ENCODE data around the gene CHIA. TPM values are rescaled to one million over a fixed set of nuclear protein-coding genes. Genes with fewer than 3 reads are reported as not detected.

CHIA gene
- total RNA-seq, 1 donor: not detected

GRCh38 chr1:111281411-111281810 is 9.2 kb upstream of the CHIA start:
- Histone ChIP-seq H2AFZ (ENCODE audit: low read length) (no peak overlapping the region), H3K4me3 (ENCODE audit: insufficient read depth, low read length) (no peak overlapping the region), H3K36me3 (ENCODE audit: insufficient read depth, low read length) (no peaks in the 10 kb centered on the region), H3K27ac (ENCODE audit: low read depth, low read length) (no peak overlapping the region), H3K79me2 (ENCODE audit: insufficient read depth, low read length) (no peaks in the 10 kb centered on the region), H3K4me1 (ENCODE audit: insufficient read depth, low read length) (no peaks in the 10 kb centered on the region), H3K27me3 (ENCODE audit: insufficient read depth, low read length) (peaks cover 2% of the 10 kb centered on the region), H3K9me3 (ENCODE audit: low read depth, low read length) (no peaks in the 10 kb centered on the region), H4K20me1 (ENCODE audit: insufficient read depth, low read length) (no peaks in the 10 kb centered on the region), H3K4me2 (ENCODE audit: insufficient read depth, low read length) (no peak overlapping the region)
- TF ChIP-seq CTCF (IDR thresholded peaks at IDR 0.05; ENCODE audit: extremely low read depth, low read depth, low read length): no peak
- no peak for DNase-seq (ENCODE audit: insufficient read length, low spot score, missing footprints)

GRCh38 chr1:111283838-111284237 is 6.8 kb upstream of the CHIA start:
- Histone ChIP-seq H3K27ac (ENCODE audit: low read depth, low read length) (no peak overlapping the region), H3K36me3 (ENCODE audit: insufficient read depth, low read length) (no peaks in the 10 kb centered on the region), H2AFZ (ENCODE audit: low read length) (no peak overlapping the region), H3K4me1 (ENCODE audit: insufficient read depth, low read length) (no peaks in the 10 kb centered on the region), H3K79me2 (ENCODE audit: insufficient read depth, low read length) (no peaks in the 10 kb centered on the region), H3K27me3 (ENCODE audit: insufficient read depth, low read length) (peaks cover 10% of the 10 kb centered on the region), H3K4me2 (ENCODE audit: insufficient read depth, low read length) (no peak overlapping the region), H3K9me3 (ENCODE audit: low read depth, low read length) (no peaks in the 10 kb centered on the region), H3K4me3 (ENCODE audit: insufficient read depth, low read length) (no peak overlapping the region), H4K20me1 (ENCODE audit: insufficient read depth, low read length) (no peaks in the 10 kb centered on the region)
- DNase-seq (ENCODE audit: insufficient read length, low spot score, missing footprints): no peak
- TF ChIP-seq CTCF (IDR thresholded peaks at IDR 0.05; ENCODE audit: extremely low read depth, low read depth, low read length): no peak

- no peak for TF ChIP-seq CTCF (IDR thresholded peaks at IDR 0.05; ENCODE audit: extremely low read depth, low read depth, low read length)
Observed at GRCh38 chr1:111285879-111286278, 4.8 kb upstream of the CHIA start.

GRCh38 chr1:111286912-111287311 is 3.7 kb upstream of the CHIA start:
- H3K27me3 ChIP-seq (ENCODE audit: insufficient read depth, low read length): peaks cover 10% of the 10 kb centered on the region
- no peak overlapping the region for H3K4me3 ChIP-seq (ENCODE audit: insufficient read depth, low read length)
- no peak overlapping the region for H3K4me2 ChIP-seq (ENCODE audit: insufficient read depth, low read length)
- TF ChIP-seq CTCF (IDR thresholded peaks at IDR 0.05; ENCODE audit: extremely low read depth, low read depth, low read length): no peak
- H3K4me1 ChIP-seq (ENCODE audit: insufficient read depth, low read length): peaks cover 2% of the 10 kb centered on the region
- H3K36me3 ChIP-seq (ENCODE audit: insufficient read depth, low read length): no peaks in the 10 kb centered on the region
- H3K79me2 ChIP-seq (ENCODE audit: insufficient read depth, low read length): no peaks in the 10 kb centered on the region
- peak; percentile 36 for DNase-seq (ENCODE audit: insufficient read length, low spot score, missing footprints)
- H2AFZ ChIP-seq (ENCODE audit: low read length): no peak overlapping the region
- H3K9me3 ChIP-seq (ENCODE audit: low read depth, low read length): no peaks in the 10 kb centered on the region
- H4K20me1 ChIP-seq (ENCODE audit: insufficient read depth, low read length): no peaks in the 10 kb centered on the region
- no peak overlapping the region for H3K27ac ChIP-seq (ENCODE audit: low read depth, low read length)

More at GRCh38 chr1:111285879-111286278, 4.8 kb upstream of the CHIA start:
- no peaks in the 10 kb centered on the region for H4K20me1 ChIP-seq (ENCODE audit: insufficient read depth, low read length)
- H3K4me2 ChIP-seq (ENCODE audit: insufficient read depth, low read length): no peak overlapping the region
- H2AFZ ChIP-seq (ENCODE audit: low read length): no peak overlapping the region
- H3K27ac ChIP-seq (ENCODE audit: low read depth, low read length): no peak overlapping the region
- peaks cover 10% of the 10 kb centered on the region for H3K27me3 ChIP-seq (ENCODE audit: insufficient read depth, low read length)
- no peak overlapping the region for H3K4me3 ChIP-seq (ENCODE audit: insufficient read depth, low read length)
- H3K36me3 ChIP-seq (ENCODE audit: insufficient read depth, low read length): no peaks in the 10 kb centered on the region
- no peaks in the 10 kb centered on the region for H3K79me2 ChIP-seq (ENCODE audit: insufficient read depth, low read length)
- H3K4me1 ChIP-seq (ENCODE audit: insufficient read depth, low read length): peaks cover 2% of the 10 kb centered on the region
- no peaks in the 10 kb centered on the region for H3K9me3 ChIP-seq (ENCODE audit: low read depth, low read length)
- DNase-seq (ENCODE audit: insufficient read length, low spot score, missing footprints): no peak

Measured in osteoblast (primary cell).